IMR-90 (cell line): ENCODE data around the gene KLHL29. TPM values are rescaled to one million over a fixed set of nuclear protein-coding genes. Genes with fewer than 3 reads are reported as not detected.

Experiments used
- ATAC-seq: fragments of 200-7000 bp; cut with Tn5 transposase; 2 replicates; pipeline ENCODE4 v1.9.1; 2020; ENCODE audit warnings: low read depth, mild to moderate bottlenecking, moderate library complexity
- BruUV-seq: library from RNA; stranded (reverse); fragments of 400-500 nt; replicated peaks from 2 replicates; lab custom pipeline; 2021; lab: Mats Ljungman, UMichigan
- CTCF ChIA-PET: fragments of 300-600 bp; formaldehyde crosslinking; extraction: SDS; loops from one replicate; lab custom pipeline; 2021; ENCODE audit warnings: antibody characterized with exemption; lab: Yijun Ruan, JAX
- POLR2A ChIA-PET: fragments of 300-600 bp; sonication (Branson Sonifier 250); formaldehyde crosslinking; loops from one replicate; lab custom pipeline; 2022; ENCODE audit warnings: antibody characterized with exemption; ENCODE audit not compliant: unreplicated experiment; lab: Charles Lee
- DNase-seq: peaks from one replicate; pipeline ENCODE4 v3.0.0; 2013
- H2AFZ ChIP-seq: replicated peaks from 2 replicates; pipeline ENCODE3; 2013; ENCODE audit warnings: low read length, mild to moderate bottlenecking; ENCODE audit not compliant: poor library complexity
- H2AK5ac ChIP-seq: 2 replicates; pipeline ENCODE4 v1.6.1; 2013; ENCODE audit warnings: low read depth, low read length, inconsistent platforms
- H2AK9ac ChIP-seq: replicated peaks from 2 replicates; pipeline ENCODE3; 2013; ENCODE audit warnings: mild to moderate bottlenecking, low read depth, low read length, moderate library complexity; ENCODE audit not compliant: poor library complexity
- H2BK120ac ChIP-seq: 2 replicates; pipeline ENCODE4 v1.6.1; 2013; ENCODE audit warnings: low read depth, low read length, inconsistent platforms
- H2BK15ac ChIP-seq: 3 replicates; pipeline ENCODE4 v1.6.1; 2013; ENCODE audit warnings: low read depth, low read length, inconsistent platforms
- H2BK20ac ChIP-seq: 2 replicates; pipeline ENCODE4 v1.6.1; 2013; ENCODE audit warnings: low read depth, mild to moderate bottlenecking, inconsistent platforms, low read length, moderate library complexity
- H2BK5ac ChIP-seq: 2 replicates; pipeline ENCODE4 v1.6.1; 2013; ENCODE audit warnings: mild to moderate bottlenecking, low read depth, low read length, inconsistent platforms; ENCODE audit not compliant: poor library complexity, severe bottlenecking
- H3K14ac ChIP-seq: replicated peaks from 2 replicates; pipeline ENCODE4 v1.6.1; 2013; ENCODE audit warnings: low read depth, low read length, inconsistent platforms
- H3K18ac ChIP-seq: 2 replicates; pipeline ENCODE4 v1.6.1; 2013; ENCODE audit warnings: low read depth, low read length, control low read depth
- H3K23ac ChIP-seq: 2 replicates; pipeline ENCODE4 v1.6.1; 2013; ENCODE audit warnings: low read depth, low read length, inconsistent platforms
- H3K27ac ChIP-seq: 2 replicates; pipeline ENCODE4 v1.5.1; 2013; ENCODE audit warnings: mild to moderate bottlenecking, control low read depth, low read length; ENCODE audit not compliant: insufficient read depth
- H3K27me3 ChIP-seq: 2 replicates; pipeline ENCODE4 v1.6.1; 2013; ENCODE audit warnings: low read length; ENCODE audit not compliant: control insufficient read depth, insufficient read depth
- H3K36me3 ChIP-seq: 2 replicates; pipeline ENCODE4 v1.6.1; 2013; ENCODE audit warnings: low read length, mixed read lengths; ENCODE audit not compliant: control insufficient read depth, insufficient read depth
- H3K4ac ChIP-seq: 2 replicates; pipeline ENCODE4 v1.6.1; 2013; ENCODE audit warnings: low read depth, low read length, inconsistent platforms
- H3K4me1 ChIP-seq: 2 replicates; pipeline ENCODE4 v1.6.1; 2013; ENCODE audit warnings: low read length, mixed read lengths; ENCODE audit not compliant: control insufficient read depth, insufficient read depth
- H3K4me2 ChIP-seq: 2 replicates; pipeline ENCODE4 v1.6.1; 2013; ENCODE audit warnings: low read depth, mild to moderate bottlenecking, control low read depth, low read length, moderate library complexity
- H3K4me3 ChIP-seq: 2 replicates; pipeline ENCODE4 v1.5.1; 2013; ENCODE audit warnings: low read depth, mild to moderate bottlenecking, control low read depth, low read length, moderate library complexity; ENCODE audit not compliant: insufficient read depth
- H3K56ac ChIP-seq: 2 replicates; pipeline ENCODE4 v1.6.1; 2013; ENCODE audit warnings: low read length, inconsistent platforms; ENCODE audit not compliant: insufficient read depth; ENCODE audit errors: extremely low read depth
- H3K79me1 ChIP-seq, 2 experiments: 2 replicates each; pipeline ENCODE4 v1.6.1; 2013; ENCODE audit warnings: low read length in 2 of 2, inconsistent platforms in 1 of 2, low read depth in 1 of 2
- H3K9ac ChIP-seq: 2 replicates; pipeline ENCODE4 v1.6.1; 2013; ENCODE audit warnings: low read depth, low read length, control low read depth
- H3K9me1 ChIP-seq: 2 replicates; pipeline ENCODE4 v1.6.1; 2013; ENCODE audit warnings: low read length, inconsistent platforms; ENCODE audit not compliant: insufficient read depth
- H3K9me3 ChIP-seq: 2 replicates; pipeline ENCODE4 v1.6.1; 2013; ENCODE audit warnings: low read length; ENCODE audit not compliant: control insufficient read depth, insufficient read depth
- H4K20me1 ChIP-seq: 2 replicates; pipeline ENCODE4 v1.6.1; 2013; ENCODE audit warnings: low read length, inconsistent platforms; ENCODE audit not compliant: insufficient read depth
- H4K5ac ChIP-seq: 2 replicates; pipeline ENCODE4 v1.6.1; 2013; ENCODE audit warnings: mild to moderate bottlenecking, low read depth, low read length, control low read depth
- H4K8ac ChIP-seq, 2 experiments: 2 replicates each; pipeline ENCODE4 v1.6.1; 2013; ENCODE audit warnings: low read depth in 2 of 2, low read length in 2 of 2, control low read depth in 1 of 2, inconsistent platforms in 1 of 2
- H4K91ac ChIP-seq: 2 replicates; pipeline ENCODE4 v1.6.1; 2013; ENCODE audit warnings: low read depth, low read length, inconsistent platforms; ENCODE audit not compliant: insufficient read depth
- CEBPB ChIP-seq: IDR thresholded peaks from 2 replicates; pipeline ENCODE4 v1.6.1; 2012; ENCODE audit warnings: low read depth, low read length, improper control_type of control experiment
- CHD1 ChIP-seq: IDR thresholded peaks from 2 replicates; pipeline ENCODE4 v1.6.1; 2012; ENCODE audit warnings: low read depth, low read length, improper control_type of control experiment
- CTCF ChIP-seq: conservative IDR thresholded peaks from 2 replicates; pipeline ENCODE4 v1.5.1; 2012; ENCODE audit warnings: mild to moderate bottlenecking, low read depth, low read length, improper control_type of control experiment
- FOS ChIP-seq: fragments of 150-350 bp; IDR thresholded peaks from 2 replicates; pipeline ENCODE4 v1.6.1; 2016; ENCODE audit warnings: low read depth, low read length
- MAFK ChIP-seq: IDR thresholded peaks from 2 replicates; pipeline ENCODE4 v1.6.1; 2012; ENCODE audit warnings: low read depth, low read length, improper control_type of control experiment
- MAZ ChIP-seq: IDR thresholded peaks from 2 replicates; pipeline ENCODE4 v1.6.1; 2012; ENCODE audit warnings: low read depth, mild to moderate bottlenecking, low read length, improper control_type of control experiment, moderate library complexity, borderline replicate concordance
- MXI1 ChIP-seq: IDR thresholded peaks from 2 replicates; pipeline ENCODE4 v1.6.1; 2012; ENCODE audit warnings: low read depth, mild to moderate bottlenecking, low read length, moderate library complexity, borderline replicate concordance
- NFE2L2 ChIP-seq: fragments of 150-350 bp; IDR thresholded peaks from 2 replicates; pipeline ENCODE4 v1.6.1; 2016; ENCODE audit warnings: low read depth, mild to moderate bottlenecking, low read length
- POLR2A ChIP-seq: IDR thresholded peaks from 2 replicates; pipeline ENCODE4 v1.6.1; 2012; ENCODE audit warnings: mild to moderate bottlenecking, low read depth, low read length
- RAD21 ChIP-seq: IDR thresholded peaks from 2 replicates; pipeline ENCODE4 v1.6.1; 2012; ENCODE audit warnings: low read length, improper control_type of control experiment
- RCOR1 ChIP-seq: IDR thresholded peaks from 2 replicates; pipeline ENCODE4 v1.6.1; 2012; ENCODE audit warnings: mild to moderate bottlenecking, low read length, improper control_type of control experiment; ENCODE audit not compliant: insufficient replicate concordance
- RFX5 ChIP-seq: IDR thresholded peaks from 2 replicates; pipeline ENCODE4 v1.8.0; 2012; ENCODE audit warnings: low read depth, mild to moderate bottlenecking, low read length, moderate library complexity
- SMC3 ChIP-seq: fragments of 150-350 bp; IDR thresholded peaks from 2 replicates; pipeline ENCODE4 v1.6.1; 2016; ENCODE audit warnings: low read depth, mild to moderate bottlenecking, antibody characterized with exemption, low read length, moderate library complexity
- WGBS, 2 experiments: methylation state at CpG; one replicate each; pipeline versions ENCODE4 v1.1.5 to v1.1.7; 2013; ENCODE audit warnings: missing lambda C conversion rate in 2 of 2; ENCODE audit not compliant: insufficient read length in 1 of 2; ENCODE audit errors: extremely low coverage in 2 of 2; 5-methylcytosine and 5-hydroxymethylcytosine counted together
- dilution Hi-C: fragments of 300-500 bp; cut with HindIII; formaldehyde crosslinking; loops from one replicate; pipeline ENCODE4 v1.14.3; 2018; ENCODE audit warnings: low sequenced_read_pairs; ENCODE audit not compliant: unreplicated experiment
- in situ Hi-C: fragments of 300-500 bp; cut with MboI; formaldehyde crosslinking; loops from 3 replicates; pipeline ENCODE4 v1.14.3; 2019; ENCODE audit warnings: low sequenced_read_pairs, inconsistent platforms, mixed read lengths
- intact Hi-C: fragments of 100-400 bp; cut with micrococcal nuclease; formaldehyde crosslinking; loops from 2 replicates; pipeline ENCODE4 v1.10.0; 2022
- polyA plus RNA-seq, 3 experiments: library from polyadenylated mRNA; depleted of rRNA; stranded (reverse); fragments of >200 nt; gene quantifications; 2 replicates each; pipeline ENCODE4 v1.2.3, GENCODE V29; 2012; ENCODE audit warnings: low replicate concordance in 1 of 3
- total RNA-seq: library from RNA; depleted of rRNA; stranded (reverse); fragments of >200 nt; gene quantifications from 2 replicates; pipeline ENCODE4 v1.2.3, GENCODE V29; 2012
- TF ChIP-seq, protein P1 (sequence below): fragments of 150-350 bp; IDR thresholded peaks from 2 replicates; pipeline ENCODE4 v1.6.1; 2016; ENCODE audit warnings: low read depth, mild to moderate bottlenecking, low read length, moderate library complexity, borderline replicate concordance
- TF ChIP-seq, protein P2 (sequence below): fragments of 150-350 bp; IDR thresholded peaks from 2 replicates; pipeline ENCODE4 v1.6.1; 2017; ENCODE audit warnings: mild to moderate bottlenecking, antibody characterized with exemption, low read length, low read depth

KLHL29 gene
- total and polyA plus RNA-seq, 2 of the 4 experiments (the other 2 are of a cell fraction), result 2.0 to 8.0 TPM

GRCh38 chr2:23414106-23414505 is 29.1 kb downstream of the KLHL29 start:
- Histone ChIP-seq H3K36me3 (0 out of 2 replicates have a peak, but pooled peaks cover 1% of the 10 kb centered on the region), H2BK20ac (no peak overlapping the region; the same call in 1 of the 2 replicates), H3K9me1 (peaks cover 43% of the 10 kb centered on the region), H3K4me2 (no peak overlapping the region), H2BK15ac (no peak overlapping the region), H2BK5ac (no peak overlapping the region), H3K79me1 (peaks cover 26 to 66% of the 10 kb centered on the region in 2 experiments), H2AFZ (no peak overlapping the region), H3K14ac (0 out of 2 replicates have a peak overlapping the region, but pooled peaks have one; percentile 15), H3K4me1 (peaks cover 42% of the 10 kb centered on the region), H3K56ac (no peak overlapping the region), H4K5ac (no peak overlapping the region), H2AK5ac (peak overlapping the region; percentile 75; the same call in 1 of the 2 replicates), H3K27ac (no peak overlapping the region), H3K18ac (peak overlapping the region; percentile 21; the same call in 1 of the 2 replicates), H4K20me1 (peaks cover 14% of the 10 kb centered on the region), H3K4ac (0 out of 2 replicates have a peak overlapping the region, but pooled peaks have one; percentile 39), H3K23ac (no peak overlapping the region), H2BK120ac (no peak overlapping the region), H2AK9ac (no peak overlapping the region), H3K9ac (no peak overlapping the region), H4K91ac (no peak overlapping the region; the same call in 1 of the 2 replicates), H3K9me3 (no peaks in the 10 kb centered on the region), H3K4me3 (no peak overlapping the region), H4K8ac (no peak overlapping the region), H3K27me3 (no peaks in the 10 kb centered on the region)
- intact Hi-C loops, result no loop called here
- DNase-seq, result no peak
- in situ Hi-C loops, result no loop called here
- BruUV-seq, result no TSS peak
- TF ChIP-seq CTCF (no peak), SMC3 (no peak), FOS (no peak), RFX5 (no peak), CHD1 (no peak), NFE2L2 (no peak), CEBPB (no peak), MAZ (no peak), POLR2A (no peak), MAFK (no peak), MXI1 (no peak), RAD21 (no peak), RCOR1 (no peak)
- TF ChIP-seq, protein P1, sequence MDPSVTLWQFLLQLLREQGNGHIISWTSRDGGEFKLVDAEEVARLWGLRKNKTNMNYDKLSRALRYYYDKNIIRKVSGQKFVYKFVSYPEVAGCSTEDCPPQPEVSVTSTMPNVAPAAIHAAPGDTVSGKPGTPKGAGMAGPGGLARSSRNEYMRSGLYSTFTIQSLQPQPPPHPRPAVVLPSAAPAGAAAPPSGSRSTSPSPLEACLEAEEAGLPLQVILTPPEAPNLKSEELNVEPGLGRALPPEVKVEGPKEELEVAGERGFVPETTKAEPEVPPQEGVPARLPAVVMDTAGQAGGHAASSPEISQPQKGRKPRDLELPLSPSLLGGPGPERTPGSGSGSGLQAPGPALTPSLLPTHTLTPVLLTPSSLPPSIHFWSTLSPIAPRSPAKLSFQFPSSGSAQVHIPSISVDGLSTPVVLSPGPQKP, result no peak
- TF ChIP-seq, protein P2, sequence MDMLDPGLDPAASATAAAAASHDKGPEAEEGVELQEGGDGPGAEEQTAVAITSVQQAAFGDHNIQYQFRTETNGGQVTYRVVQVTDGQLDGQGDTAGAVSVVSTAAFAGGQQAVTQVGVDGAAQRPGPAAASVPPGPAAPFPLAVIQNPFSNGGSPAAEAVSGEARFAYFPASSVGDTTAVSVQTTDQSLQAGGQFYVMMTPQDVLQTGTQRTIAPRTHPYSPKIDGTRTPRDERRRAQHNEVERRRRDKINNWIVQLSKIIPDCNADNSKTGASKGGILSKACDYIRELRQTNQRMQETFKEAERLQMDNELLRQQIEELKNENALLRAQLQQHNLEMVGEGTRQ, result no peak
- WGBS, 2 experiments, result 98% methylated on average over 6 of the region's 8 CpGs; no CpG with 5 or more reads in 1 of the 2 experiments
- CTCF ChIA-PET, result no interaction called here
- POLR2A ChIA-PET, result no interaction called here
- ATAC-seq, result no peak
- dilution Hi-C loops, result no loop called here
